HG03064 (cell line): ENCODE results near the gene PDE8B.

ENCODE experiments used
- ATAC-seq: cut with Tn5 transposase; IDR thresholded peaks from one replicate; pipeline ENCODE4 v1.9.1; 2021; ENCODE audit warnings: low read depth; ENCODE audit not compliant: unreplicated experiment

Gene PDE8B

DNA sequence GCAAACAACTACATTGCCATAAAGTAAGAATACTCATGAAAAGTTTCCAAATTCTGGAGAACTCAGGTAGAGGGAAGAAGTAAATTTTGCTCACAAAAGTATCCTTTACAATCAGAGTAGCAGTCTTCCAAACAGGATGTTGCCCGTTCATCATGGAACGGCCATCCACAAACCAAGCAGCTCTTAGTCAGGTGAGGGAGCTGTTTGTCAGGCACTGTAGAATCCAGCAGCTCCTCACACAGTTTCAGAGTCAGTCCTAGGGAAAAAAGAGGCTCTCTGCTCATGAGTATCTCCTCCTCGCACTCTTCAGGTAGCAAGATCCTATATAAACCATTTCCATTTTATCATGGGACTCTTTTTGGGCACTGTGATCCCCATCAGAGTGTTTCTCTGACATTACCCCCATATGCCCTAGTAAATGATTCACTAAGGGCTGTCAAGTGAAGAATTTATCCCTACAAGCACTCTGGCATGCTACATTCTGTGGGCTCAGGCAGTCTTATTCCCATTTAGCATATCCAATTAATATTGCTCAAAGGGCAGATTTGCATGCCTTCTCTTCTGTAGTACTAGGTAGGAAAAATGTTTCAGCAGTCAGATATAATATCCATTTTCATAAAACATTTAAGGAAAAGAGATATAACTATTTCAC lies 183.7 kb downstream of the PDE8B start:
- ATAC-seq = no peak

- ATAC-seq = no peak
Observed at GRCh38 chr5:77396017-77396416, 185.5 kb downstream of the PDE8B start.

- ATAC-seq = no peak
Observed at GRCh38 chr5:77397686-77398292, 187.3 kb downstream of the PDE8B start.

- ATAC-seq = no peak
Observed at GRCh38 chr5:77398458-77398857, 188.0 kb downstream of the PDE8B start.

- no peak for ATAC-seq
Observed at GRCh38 chr5:77398896-77399295, 188.4 kb downstream of the PDE8B start.

- ATAC-seq = no peak
Observed at GRCh38 chr5:77400645-77401044, 190.2 kb downstream of the PDE8B start.

DNA sequence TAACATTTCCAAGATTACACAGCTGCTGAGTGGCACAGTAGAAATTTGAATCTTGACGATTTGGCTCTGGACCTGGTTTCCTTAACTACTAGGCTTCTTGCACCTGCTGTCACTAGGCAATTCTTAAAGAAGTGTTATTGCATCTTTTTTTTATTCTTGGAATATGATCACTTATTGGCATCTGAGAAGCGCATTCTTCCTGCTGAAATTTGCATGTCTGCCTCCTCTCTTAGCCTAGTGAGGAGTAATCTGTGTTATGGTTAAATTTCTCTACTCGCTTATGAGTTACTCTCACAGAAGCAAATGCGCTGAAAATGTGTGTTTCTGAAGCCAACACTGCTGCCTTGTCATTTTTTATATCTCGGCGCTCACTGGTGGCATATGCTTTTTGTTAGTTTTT lies 192.3 kb downstream of the PDE8B start:
- no peak for ATAC-seq

DNA sequence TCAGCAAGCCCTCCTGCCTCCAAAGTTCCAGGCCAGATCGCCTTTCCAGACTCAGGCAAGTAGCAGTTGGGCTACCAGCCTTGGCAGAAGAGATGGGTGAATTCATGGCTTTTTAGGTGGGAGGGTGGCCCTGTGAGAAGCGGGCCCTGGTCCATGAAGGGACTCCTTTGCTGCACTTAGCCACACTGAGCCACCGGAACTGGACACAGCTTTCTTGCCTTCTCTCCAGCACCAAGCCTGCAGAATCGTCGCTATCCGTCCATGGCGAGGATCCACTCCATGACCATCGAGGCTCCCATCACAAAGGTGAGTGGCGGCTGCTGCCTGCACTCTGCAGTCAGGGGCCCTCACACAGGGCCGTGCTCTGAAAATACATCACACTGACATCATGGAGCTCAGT lies 196.7 kb downstream of the PDE8B start:
- ATAC-seq = no peak

DNA sequence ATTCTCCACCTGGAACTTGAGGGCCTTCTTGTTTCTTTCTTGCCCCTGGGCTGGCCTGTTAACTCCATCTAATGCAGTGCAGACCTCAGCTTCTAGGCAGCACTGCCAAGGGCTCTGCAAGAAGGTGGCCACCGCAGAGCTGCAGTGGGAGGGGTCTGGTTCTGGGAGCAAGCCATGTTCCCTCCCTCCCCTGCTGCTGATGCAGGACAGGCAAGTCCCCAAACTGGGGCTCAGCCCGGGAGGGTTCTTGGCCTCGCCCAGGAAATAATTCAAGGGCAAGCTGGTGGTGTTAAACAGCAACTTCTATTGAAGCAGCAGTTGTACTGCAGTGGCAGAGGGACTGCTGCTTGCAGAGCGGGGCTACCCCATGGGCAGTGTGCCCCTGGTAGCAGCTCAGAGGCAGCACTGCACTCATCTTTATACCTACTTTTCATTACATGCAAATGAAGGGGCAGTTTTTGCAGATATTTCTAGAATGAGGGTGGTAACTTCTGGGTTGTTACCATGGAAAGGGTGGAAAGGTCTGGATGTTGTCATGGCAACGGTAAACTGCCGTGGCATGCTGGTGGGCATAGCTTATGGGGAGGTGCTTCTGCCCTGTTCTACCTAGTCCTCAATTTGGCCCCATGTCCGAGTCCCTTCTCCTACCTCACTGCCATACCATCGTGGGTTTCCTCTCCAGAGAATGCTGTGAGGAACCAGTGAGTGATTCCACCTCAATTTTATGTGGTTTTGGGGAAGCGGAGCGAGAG lies 199.6 kb downstream of the PDE8B start:
- no peak for ATAC-seq

DNA sequence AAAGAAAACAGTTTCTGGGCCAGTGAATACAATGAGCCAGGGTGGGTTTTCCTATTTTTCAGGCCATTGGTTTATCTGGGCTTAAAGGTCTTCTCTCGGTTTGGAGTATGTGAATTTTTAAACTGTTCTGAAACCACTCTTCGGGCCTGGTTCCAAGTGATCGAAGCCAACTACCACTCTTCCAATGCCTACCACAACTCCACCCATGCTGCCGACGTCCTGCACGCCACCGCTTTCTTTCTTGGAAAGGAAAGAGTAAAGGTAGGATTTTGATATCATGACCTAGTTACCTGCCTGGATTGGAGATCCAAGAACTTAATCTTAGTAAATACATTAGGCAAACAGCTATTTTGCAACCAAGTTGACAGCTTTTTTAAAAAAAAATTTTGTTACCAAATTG lies 202.6 kb downstream of the PDE8B start:
- ATAC-seq = no peak

- ATAC-seq = no peak
Observed at GRCh38 chr5:77418162-77418561, 207.7 kb downstream of the PDE8B start.

GRCh38 chr5:77418601-77419581 lies 208.4 kb downstream of the PDE8B start:
- ATAC-seq = no peak

DNA sequence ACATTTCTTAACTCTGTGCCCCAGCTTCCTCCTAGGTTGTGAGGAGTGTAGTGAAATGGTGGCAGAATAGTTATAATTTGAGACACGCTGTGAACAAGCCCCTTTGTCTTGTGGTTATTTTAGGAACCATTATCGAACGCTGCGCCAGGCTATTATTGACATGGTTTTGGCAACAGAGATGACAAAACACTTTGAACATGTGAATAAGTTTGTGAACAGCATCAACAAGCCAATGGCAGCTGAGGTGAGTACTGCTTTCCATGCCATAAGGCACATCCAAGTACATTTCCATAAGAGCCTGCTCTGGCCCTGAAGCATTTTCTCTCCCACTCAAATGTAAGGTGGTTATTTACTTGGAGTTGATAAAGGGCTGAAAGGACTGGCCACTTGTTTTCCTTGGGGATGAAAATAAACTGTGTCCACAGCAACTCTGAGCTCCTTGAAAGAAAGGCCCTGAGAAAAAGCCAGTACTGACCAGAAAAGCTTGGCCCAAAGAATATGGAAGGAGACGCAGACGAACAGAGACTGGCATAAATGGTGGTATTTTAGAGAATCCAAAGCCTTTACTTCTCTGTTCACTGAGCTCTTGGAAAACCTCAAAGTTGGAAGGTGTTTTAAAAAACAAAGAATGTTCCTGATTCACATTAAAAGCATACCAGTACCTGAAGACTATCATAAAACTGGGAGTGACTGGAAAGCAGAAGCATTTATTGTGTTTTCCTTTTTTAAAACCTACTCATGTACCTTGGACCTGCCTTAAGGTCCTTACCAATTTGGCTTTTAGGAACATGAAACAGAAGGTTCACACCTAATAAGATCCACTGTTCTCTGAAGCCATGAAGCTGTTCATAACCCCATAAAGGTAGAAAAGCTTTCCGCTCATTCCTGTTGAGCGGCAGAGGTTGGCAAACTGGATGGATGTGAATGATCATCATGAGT lies 209.4 kb downstream of the PDE8B start:
- ATAC-seq = no peak

- ATAC-seq = no peak
Observed at GRCh38 chr5:77420940-77421339, 210.5 kb downstream of the PDE8B start.

- no peak for ATAC-seq
Observed at GRCh38 chr5:77423022-77423750, 212.7 kb downstream of the PDE8B start.

- no peak for ATAC-seq
Observed at GRCh38 chr5:77424921-77425320, 214.4 kb downstream of the PDE8B start.

DNA sequence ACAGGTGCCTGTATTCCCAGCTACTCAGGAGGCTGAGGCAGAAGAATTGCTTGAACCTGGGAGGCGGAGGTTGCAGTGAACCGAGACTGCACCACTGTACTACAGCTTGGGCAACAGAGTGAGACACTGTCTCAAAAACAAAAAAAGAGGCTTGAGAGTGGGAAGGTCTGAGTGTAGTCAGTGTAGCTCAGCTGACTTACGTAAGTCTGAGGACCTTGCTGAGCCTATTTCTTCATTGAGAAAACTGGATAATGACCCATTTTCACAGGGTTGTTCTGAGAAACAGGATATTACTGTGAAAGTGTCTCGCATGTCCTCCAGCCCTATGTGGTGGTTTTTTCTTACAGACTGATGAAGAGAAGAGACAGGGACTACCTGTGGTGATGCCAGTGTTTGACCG lies 214.9 kb downstream of the PDE8B start:
- no peak for ATAC-seq

GRCh38 chr5:77425998-77426659 lies 215.6 kb downstream of the PDE8B start:
- ATAC-seq = no peak
